GM18499 (cell line): ENCODE results near the gene POP4.
"Not testable (repeated sequence)": the region's sequence is repeated elsewhere in the genome, so short reads cannot be mapped to it uniquely, and the experiment has no call there.

Experiments used
- ATAC-seq: cut with Tn5 transposase; IDR thresholded peaks from one replicate; pipeline ENCODE4 v1.9.1; 2021; ENCODE audit warnings: moderate number of reproducible peaks; ENCODE audit not compliant: insufficient read depth, unreplicated experiment

Gene POP4

GRCh38 chr19:29605653-29606419 is at the start of gene POP4:
Gene POP4 (plus strand): TSS chr19:29606283. CDS start chr19:29606319, 36 bp downstream.
- peak; percentile 27 for ATAC-seq

GRCh38 chr19:29559110-29559509 is 47.0 kb upstream of the POP4 start:
- not testable (repeated sequence) for ATAC-seq

GRCh38 chr19:29559743-29560142 is 46.3 kb upstream of the POP4 start:
- no peak for ATAC-seq

GRCh38 chr19:29560313-29561075 is 45.6 kb upstream of the POP4 start:
- ATAC-seq, result no peak

GRCh38 chr19:29561601-29562000 is 44.5 kb upstream of the POP4 start:
- ATAC-seq, result no peak

GRCh38 chr19:29562299-29563297 is 43.5 kb upstream of the POP4 start:
- ATAC-seq, result no peak

GRCh38 chr19:29563486-29564101 is 42.5 kb upstream of the POP4 start:
- no peak for ATAC-seq

- no peak for ATAC-seq
These were observed 41.5 kb upstream of the POP4 start for GRCh38 chr19:29564574-29565005.

GRCh38 chr19:29565171-29565570 is 40.9 kb upstream of the POP4 start:
- ATAC-seq, result no peak

GRCh38 chr19:29566496-29567054 is 39.5 kb upstream of the POP4 start:
- no peak for ATAC-seq

- ATAC-seq, result no peak
These were observed 38.6 kb upstream of the POP4 start for GRCh38 chr19:29567366-29567915.

GRCh38 chr19:29568036-29569025 is 37.8 kb upstream of the POP4 start:
- no peak for ATAC-seq

- ATAC-seq, result no peak
These were observed 36.8 kb upstream of the POP4 start for GRCh38 chr19:29569038-29569911.

- no peak for ATAC-seq
These were observed 34.9 kb upstream of the POP4 start for GRCh38 chr19:29571181-29571580.

GRCh38 chr19:29573486-29573885 is 32.6 kb upstream of the POP4 start:
- ATAC-seq, result no peak

- ATAC-seq, result no peak
These were observed 31.6 kb upstream of the POP4 start for GRCh38 chr19:29574510-29574909.

- no peak for ATAC-seq
These were observed 30.0 kb upstream of the POP4 start for GRCh38 chr19:29576046-29576606.
